Neutrophil (primary cell): Measurements from ENCODE around the gene GATA2.

ENCODE experiments used
- H3K27ac ChIP-seq: fragments of 200-600 bp; sonication (generic); 2 replicates; pipeline ENCODE4 v1.5.1; 2016; ENCODE audit warnings: mild to moderate bottlenecking, moderate library complexity
- H3K27me3 ChIP-seq: fragments of 200-600 bp; sonication (generic); 2 replicates; pipeline ENCODE4 v1.6.0; 2016; ENCODE audit warnings: mild to moderate bottlenecking
- H3K36me3 ChIP-seq: fragments of 200-600 bp; sonication (generic); 2 replicates; pipeline ENCODE4 v1.5.1; 2017
- H3K4me1 ChIP-seq, 2 experiments: fragments of 200-600 bp in 1 of 2; sonication (generic) in 1 of 2; 1 replicate in 1 of 2; 2 replicates in 1 of 2; pipeline versions ENCODE4 v1.5.1 to v1.6.1; 2013 to 2016; ENCODE audit warnings: low read depth in 1 of 2, low read length in 1 of 2, mild to moderate bottlenecking in 1 of 2, moderate library complexity in 1 of 2; ENCODE audit not compliant: control insufficient read depth in 1 of 2, insufficient read depth in 1 of 2
- H3K4me3 ChIP-seq, 2 experiments: fragments of 200-600 bp in 1 of 2; sonication (generic) in 1 of 2; 1 replicate in 1 of 2; 2 replicates in 1 of 2; pipeline ENCODE4 v1.5.1; 2013 to 2016; ENCODE audit warnings: low read depth in 1 of 2, low read length in 1 of 2, mild to moderate bottlenecking in 1 of 2, moderate library complexity in 1 of 2
- H3K9me3 ChIP-seq: fragments of 200-600 bp; sonication (generic); 2 replicates; pipeline ENCODE4 v1.5.1; 2016
- CTCF ChIP-seq: fragments of 200-600 bp; sonication (generic); IDR thresholded peaks from 2 replicates; pipeline ENCODE4 v1.5.1; 2016; ENCODE audit warnings: antibody characterized with exemption

Gene GATA2

GRCh38 chr3:128492671-128493569 lies at the start of gene GATA2:
Gene GATA2 (minus strand): TSS chr3:128493201. CDS start chr3:128487031, 6,170 bp downstream.
- TF ChIP-seq CTCF, result no peak
- H3K4me1 ChIP-seq, result peaks cover 33 to 54% of the 10 kb centered on the region in 2 experiments
- no peaks in the 10 kb centered on the region for H3K36me3 ChIP-seq
- no peaks in the 10 kb centered on the region for H3K9me3 ChIP-seq
- H3K4me3 ChIP-seq, result peak within 1 kb of the TSS in 1 of 2 experiments; percentile 3
- H3K27me3 ChIP-seq, result peaks cover 100% of the 10 kb centered on the region
- no peak within 1 kb of the TSS for H3K27ac ChIP-seq

GRCh38 chr3:128541246-128541645 lies 48.2 kb upstream of the GATA2 start:
- no peak overlapping the region for H3K27ac ChIP-seq
- no peak overlapping the region for H3K4me3 ChIP-seq
- H3K9me3 ChIP-seq, result no peaks in the 10 kb centered on the region
- no peaks in the 10 kb centered on the region for H3K36me3 ChIP-seq
- H3K4me1 ChIP-seq, result no peaks in the 10 kb centered on the region
- no peak for TF ChIP-seq CTCF
- H3K27me3 ChIP-seq, result no peaks in the 10 kb centered on the region

- Histone ChIP-seq H3K27ac (no peak overlapping the region), H3K4me1 (no peaks in the 10 kb centered on the region), H3K4me3 (no peak overlapping the region), H3K36me3 (no peaks in the 10 kb centered on the region), H3K27me3 (peaks cover 2% of the 10 kb centered on the region), H3K9me3 (no peaks in the 10 kb centered on the region)
- no peak for TF ChIP-seq CTCF
Measured at GRCh38 chr3:128539376-128539775, 46.4 kb upstream of the GATA2 start.

GRCh38 chr3:128537091-128537703 lies 44.2 kb upstream of the GATA2 start:
- peaks cover 23% of the 10 kb centered on the region for H3K27me3 ChIP-seq
- no peak overlapping the region for H3K4me3 ChIP-seq
- no peaks in the 10 kb centered on the region for H3K9me3 ChIP-seq
- H3K27ac ChIP-seq, result no peak overlapping the region
- H3K4me1 ChIP-seq, result no peaks in the 10 kb centered on the region
- no peaks in the 10 kb centered on the region for H3K36me3 ChIP-seq
- TF ChIP-seq CTCF, result no peak

GRCh38 chr3:128532012-128532983 lies 39.3 kb upstream of the GATA2 start:
- Histone ChIP-seq H3K27ac (no peak overlapping the region), H3K27me3 (peaks cover 26% of the 10 kb centered on the region)
- no peak for TF ChIP-seq CTCF

More at GRCh38 chr3:128532012-128532983, 39.3 kb upstream of the GATA2 start:
- no peak overlapping the region for H3K4me3 ChIP-seq
- H3K9me3 ChIP-seq, result no peaks in the 10 kb centered on the region
- H3K36me3 ChIP-seq, result no peaks in the 10 kb centered on the region
- no peaks in the 10 kb centered on the region for H3K4me1 ChIP-seq
